Activated T-helper 1 cell treated with anti-CD3 and anti-CD28 coated beads, Interleukin-12 subunit alpha, Interleukin-12 subunit beta, Interleukin-2, Interleukin-4 antibody, amounts not matched to agents 30 ng/mL and 10 ng/mL and 1 ng/mL, durations not matched to agents 14 hours and 24 hours and 36 hours (primary cell): ENCODE data around the gene SNX25. TPM values are rescaled to one million over a fixed set of nuclear protein-coding genes. Genes with fewer than 3 reads are reported as not detected.
"Not testable (repeated sequence)": the region's sequence is repeated elsewhere in the genome, so short reads cannot be mapped to it uniquely, and the experiment has no call there.

Experiments used
- DNase-seq: peaks from one replicate; pipeline ENCODE4 v3.0.0; 2021; ENCODE audit warnings: low spot score
- H3K27ac Mint-ChIP-seq: one replicate; pipeline ENCODE4 v1.8.0; 2021; ENCODE audit warnings: mild to moderate bottlenecking, mixed read lengths
- H3K27me3 Mint-ChIP-seq: one replicate; pipeline ENCODE4 v1.8.0; 2022; ENCODE audit warnings: mild to moderate bottlenecking, moderate library complexity, mixed read lengths; ENCODE audit not compliant: insufficient read depth
- H3K36me3 Mint-ChIP-seq: one replicate; pipeline ENCODE4 v1.8.0; 2021; ENCODE audit warnings: low read depth, mixed read lengths
- H3K4me1 Mint-ChIP-seq: one replicate; pipeline ENCODE4 v1.8.0; 2021; ENCODE audit warnings: low read depth, mixed read lengths
- H3K4me3 Mint-ChIP-seq: one replicate; pipeline ENCODE4 v1.8.0; 2021; ENCODE audit warnings: mild to moderate bottlenecking, moderate library complexity, mixed read lengths
- H3K9me3 Mint-ChIP-seq: one replicate; pipeline ENCODE4 v1.8.0; 2021; ENCODE audit warnings: mixed read lengths
- intact Hi-C: fragments of 100-400 bp; cut with micrococcal nuclease; formaldehyde crosslinking; loops from one replicate; pipeline ENCODE4 v1.15.1; 2024
- total RNA-seq: library from RNA; stranded (reverse); gene quantifications from 2 replicates; pipeline ENCODE4 v1.2.3, GENCODE V29; 2022

The SNX25 gene
- total RNA-seq, 1 donor from 2014 or later, result 22.9 TPM

DNA sequence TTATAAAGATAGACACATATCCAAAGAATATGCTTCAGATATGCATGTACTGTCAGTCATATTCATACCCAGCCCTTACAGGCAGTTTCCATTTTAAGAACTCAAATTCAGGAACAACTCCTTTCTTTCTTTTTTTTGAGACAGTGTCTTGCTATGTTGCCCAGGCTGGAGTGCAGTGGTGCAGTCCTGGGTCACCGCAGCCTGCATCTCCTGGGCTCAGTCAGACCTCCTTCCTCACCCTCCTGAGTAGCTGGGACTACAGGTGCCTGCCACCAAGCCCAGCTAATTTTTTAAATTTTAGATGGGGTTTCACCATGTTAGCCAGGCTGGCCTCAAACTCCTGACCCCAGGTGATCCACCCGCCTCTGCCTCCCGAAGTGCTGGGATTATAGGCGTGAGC is 34.5 kb downstream of the SNX25 start:
- intact Hi-C loops, result no loop called here
- Mint-ChIP-seq H3K4me1 (peaks cover 30% of the 10 kb centered on the region), H3K27me3 (no peaks in the 10 kb centered on the region), H3K36me3 (peaks cover 12% of the 10 kb centered on the region), H3K4me3 (no peak overlapping the region), H3K27ac (no peak overlapping the region), H3K9me3 (no peaks in the 10 kb centered on the region)
- DNase-seq, result no peak

- no peak overlapping the region for H3K4me3 Mint-ChIP-seq
- intact Hi-C loops, result no loop called here
- no peak overlapping the region for H3K27ac Mint-ChIP-seq
- peaks cover 12% of the 10 kb centered on the region for H3K36me3 Mint-ChIP-seq
- no peak for DNase-seq
- H3K27me3 Mint-ChIP-seq, result no peaks in the 10 kb centered on the region
- H3K4me1 Mint-ChIP-seq, result peaks cover 30% of the 10 kb centered on the region
- no peaks in the 10 kb centered on the region for H3K9me3 Mint-ChIP-seq
These were observed 35.4 kb downstream of the SNX25 start for GRCh38 chr4:185244763-185245162.

- Mint-ChIP-seq H3K4me1 (peaks cover 34% of the 10 kb centered on the region), H3K4me3 (no peak overlapping the region), H3K9me3 (no peaks in the 10 kb centered on the region), H3K27me3 (no peaks in the 10 kb centered on the region), H3K36me3 (peaks cover 21% of the 10 kb centered on the region), H3K27ac (peak overlapping the region; percentile 27)
- intact Hi-C loops, result loop anchor here (2.0 kb wide), 2 partner anchors 36 to 98 kb away; no protein-coding TSS in a partner anchor
- DNase-seq, result no peak
These were observed 37.1 kb downstream of the SNX25 start for GRCh38 chr4:185246453-185246852.

DNA sequence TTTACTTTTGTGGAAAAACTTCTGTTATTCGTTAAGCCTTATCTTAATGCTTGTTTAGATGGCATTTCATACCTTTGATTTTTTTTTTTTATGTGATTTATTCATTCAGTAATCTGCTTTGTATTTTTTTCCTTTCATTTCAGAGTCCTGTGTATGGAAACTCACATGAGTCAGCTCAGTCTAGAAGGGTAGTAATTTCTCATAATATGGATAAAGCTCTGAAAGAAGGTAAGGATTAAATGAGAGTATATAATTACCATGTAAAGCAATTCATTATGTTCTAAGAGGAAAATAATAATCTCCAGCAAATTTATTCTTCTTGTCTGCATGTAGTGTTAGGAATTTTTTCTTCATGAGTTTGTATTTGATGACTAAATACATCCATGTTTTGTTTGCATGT is 37.8 kb downstream of the SNX25 start:
- peak overlapping the region; percentile 15 for H3K27ac Mint-ChIP-seq
- peaks cover 23% of the 10 kb centered on the region for H3K36me3 Mint-ChIP-seq
- H3K27me3 Mint-ChIP-seq, result no peaks in the 10 kb centered on the region
- intact Hi-C loops, result loop anchor here (2.0 kb wide), 2 partner anchors 36 to 98 kb away; no protein-coding TSS in a partner anchor
- no peaks in the 10 kb centered on the region for H3K9me3 Mint-ChIP-seq
- no peak for DNase-seq
- H3K4me3 Mint-ChIP-seq, result no peak overlapping the region
- H3K4me1 Mint-ChIP-seq, result peaks cover 41% of the 10 kb centered on the region

DNA sequence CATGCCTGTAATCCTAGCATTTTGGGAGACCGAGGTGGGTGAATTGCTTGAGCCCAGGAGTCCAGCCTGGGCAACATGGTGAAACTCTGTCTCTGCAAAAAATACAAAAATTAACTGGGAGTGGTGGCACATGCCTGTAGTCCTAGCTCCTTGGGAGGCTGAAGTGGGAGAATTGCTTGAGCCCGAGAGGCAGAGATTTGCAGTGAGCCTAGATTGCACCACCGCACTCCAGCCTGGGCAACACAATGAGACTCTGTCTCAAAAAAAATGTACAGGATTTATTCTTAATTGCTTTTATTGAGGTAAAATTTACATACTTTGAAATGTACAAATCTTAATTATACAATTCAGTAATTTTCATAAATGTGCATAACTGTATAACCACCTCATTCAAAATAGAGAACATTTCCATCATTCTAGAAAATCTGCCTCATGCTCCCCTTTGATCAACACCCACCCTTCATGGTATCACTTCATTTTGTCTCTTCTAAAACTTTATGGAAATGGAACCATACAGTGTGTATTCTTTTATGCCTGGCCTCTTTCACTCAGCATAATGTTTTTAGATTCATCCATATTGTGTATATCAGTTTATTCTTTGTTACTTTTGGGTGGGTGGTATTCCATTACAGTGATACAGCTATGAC is 39.1 kb downstream of the SNX25 start:
- no peak for DNase-seq
- peaks cover 33% of the 10 kb centered on the region for H3K4me1 Mint-ChIP-seq
- H3K9me3 Mint-ChIP-seq, result no peaks in the 10 kb centered on the region
- no peaks in the 10 kb centered on the region for H3K27me3 Mint-ChIP-seq
- intact Hi-C loops, result no loop called here
- no peak overlapping the region for H3K4me3 Mint-ChIP-seq
- no peak overlapping the region for H3K27ac Mint-ChIP-seq
- H3K36me3 Mint-ChIP-seq, result peaks cover 23% of the 10 kb centered on the region

DNA sequence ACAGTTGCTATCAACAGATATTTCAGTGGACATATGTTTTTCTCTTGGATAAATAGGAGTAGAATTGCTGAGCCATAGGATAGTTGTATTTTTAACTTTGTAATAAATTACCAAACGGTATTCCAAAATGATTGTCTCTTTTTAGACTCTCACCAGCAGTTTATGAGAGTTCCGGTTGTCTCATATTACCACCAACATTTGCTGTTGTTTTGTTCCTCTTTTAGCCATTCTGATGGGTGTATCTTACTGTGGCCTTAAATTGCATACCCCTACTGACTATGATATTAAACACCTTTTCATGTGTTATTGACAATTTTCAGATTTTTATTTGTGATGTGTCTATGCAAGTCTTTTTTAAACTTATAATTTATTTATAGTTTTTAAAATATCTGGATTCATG is 39.7 kb downstream of the SNX25 start:
- H3K27ac Mint-ChIP-seq, result no peak overlapping the region
- intact Hi-C loops, result no loop called here
- peaks cover 22% of the 10 kb centered on the region for H3K36me3 Mint-ChIP-seq

DNA sequence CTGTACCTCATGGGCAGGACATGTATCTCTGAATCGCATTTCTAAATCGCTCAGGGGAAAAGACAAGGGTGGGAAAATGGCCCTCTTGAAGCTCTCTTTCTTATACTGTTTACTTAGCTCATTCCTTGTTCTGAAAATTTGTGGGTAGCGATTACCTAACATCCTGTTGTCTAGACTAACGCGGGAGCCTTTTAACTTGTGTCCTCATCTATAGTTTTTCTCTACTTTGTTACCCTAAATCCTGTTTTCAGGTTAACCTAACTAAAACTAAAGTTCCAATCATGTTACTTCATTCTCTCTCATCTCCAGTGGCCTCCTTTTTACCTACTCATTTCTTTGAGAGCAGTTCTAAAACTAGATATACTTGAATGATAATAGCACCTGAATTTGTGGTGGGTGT is 45.0 kb downstream of the SNX25 start:
- peaks cover 49% of the 10 kb centered on the region for H3K4me1 Mint-ChIP-seq

More for the DNA sequence above, 39.7 kb downstream of the SNX25 start:
- H3K27me3 Mint-ChIP-seq, result no peaks in the 10 kb centered on the region
- no peak overlapping the region for H3K4me3 Mint-ChIP-seq
- H3K4me1 Mint-ChIP-seq, result peaks cover 36% of the 10 kb centered on the region
- H3K9me3 Mint-ChIP-seq, result no peaks in the 10 kb centered on the region
- no peak for DNase-seq

GRCh38 chr4:185255868-185256267 is 46.5 kb downstream of the SNX25 start:
- H3K4me1 Mint-ChIP-seq, result peaks cover 54% of the 10 kb centered on the region
- H3K27me3 Mint-ChIP-seq, result no peaks in the 10 kb centered on the region
- H3K9me3 Mint-ChIP-seq, result no peaks in the 10 kb centered on the region
- intact Hi-C loops, result no loop called here
- peak overlapping the region; percentile 28 for H3K4me3 Mint-ChIP-seq
- H3K27ac Mint-ChIP-seq, result no peak overlapping the region
- peaks cover 13% of the 10 kb centered on the region for H3K36me3 Mint-ChIP-seq
- DNase-seq, result no peak

More for the DNA sequence above, 45.0 kb downstream of the SNX25 start:
- Mint-ChIP-seq H3K4me3 (no peak overlapping the region), H3K36me3 (peaks cover 16% of the 10 kb centered on the region), H3K27me3 (no peaks in the 10 kb centered on the region), H3K27ac (no peak overlapping the region), H3K9me3 (no peaks in the 10 kb centered on the region)
- DNase-seq, result no peak
- intact Hi-C loops, result no loop called here

DNA sequence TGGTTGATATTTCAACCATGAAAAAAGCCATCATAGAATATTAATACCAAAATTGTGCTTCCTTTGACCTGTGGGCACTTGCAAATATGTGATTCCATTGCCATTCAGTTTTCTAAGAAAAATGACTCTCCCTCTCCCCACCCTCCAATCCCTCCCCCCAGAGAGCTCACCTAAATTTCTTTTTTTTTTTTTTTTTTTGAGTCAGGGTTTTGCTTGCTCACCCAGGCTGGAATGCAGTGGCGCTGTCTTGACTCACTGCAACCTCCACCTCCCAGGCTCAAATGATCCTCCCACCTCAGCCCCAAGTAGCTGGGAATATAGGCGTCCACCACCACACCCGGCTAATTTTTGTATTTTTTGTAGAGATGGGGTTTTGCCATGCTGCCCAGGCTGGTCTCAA is 47.0 kb downstream of the SNX25 start:
- intact Hi-C loops, result no loop called here
- Mint-ChIP-seq H3K36me3 (peaks cover 10% of the 10 kb centered on the region), H3K27me3 (no peaks in the 10 kb centered on the region), H3K4me1 (peaks cover 50% of the 10 kb centered on the region), H3K9me3 (no peaks in the 10 kb centered on the region), H3K27ac (no peak overlapping the region), H3K4me3 (no peak overlapping the region)
- DNase-seq, result no peak

GRCh38 chr4:185257086-185257485 is 47.7 kb downstream of the SNX25 start:
- peaks cover 9% of the 10 kb centered on the region for H3K36me3 Mint-ChIP-seq
- H3K9me3 Mint-ChIP-seq, result no peaks in the 10 kb centered on the region
- no peak overlapping the region for H3K27ac Mint-ChIP-seq
- H3K4me1 Mint-ChIP-seq, result peaks cover 43% of the 10 kb centered on the region
- H3K4me3 Mint-ChIP-seq, result no peak overlapping the region
- intact Hi-C loops, result no loop called here
- no peaks in the 10 kb centered on the region for H3K27me3 Mint-ChIP-seq
- DNase-seq, result no peak

GRCh38 chr4:185257694-185258093 is 48.3 kb downstream of the SNX25 start:
- Mint-ChIP-seq H3K27ac (no peak overlapping the region), H3K4me3 (no peak overlapping the region), H3K4me1 (peaks cover 49% of the 10 kb centered on the region), H3K27me3 (no peaks in the 10 kb centered on the region), H3K36me3 (peaks cover 14% of the 10 kb centered on the region), H3K9me3 (no peaks in the 10 kb centered on the region)
- no peak for DNase-seq
- intact Hi-C loops, result no loop called here

- Mint-ChIP-seq H3K4me1 (peaks cover 53% of the 10 kb centered on the region), H3K36me3 (peaks cover 15% of the 10 kb centered on the region)
- H3K27ac Mint-ChIP-seq, H3K27me3 Mint-ChIP-seq, H3K4me3 Mint-ChIP-seq, H3K9me3 Mint-ChIP-seq, intact Hi-C loops, DNase-seq: not testable (repeated sequence)
These were observed 49.3 kb downstream of the SNX25 start for GRCh38 chr4:185258741-185259140.

DNA sequence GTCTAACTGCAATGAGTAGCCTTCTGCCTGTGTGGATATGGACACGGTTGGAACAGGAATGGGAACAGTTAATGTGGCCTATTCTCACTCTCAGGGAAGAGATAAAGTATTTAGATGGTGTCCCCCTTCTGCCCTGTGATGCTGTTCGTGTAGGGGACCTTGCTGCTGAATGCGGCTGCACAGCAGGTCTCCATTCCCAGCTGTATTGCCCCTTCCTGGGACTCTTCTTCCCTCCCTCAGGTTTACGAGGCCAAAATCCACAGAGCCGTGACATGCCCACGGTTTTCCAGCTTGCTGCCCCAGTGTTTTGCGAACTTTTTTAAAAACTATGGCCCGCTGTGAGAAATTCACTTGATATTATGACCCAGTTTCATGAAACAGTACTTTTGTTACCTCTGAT is 50.3 kb downstream of the SNX25 start:
- Mint-ChIP-seq H3K36me3 (peaks cover 12% of the 10 kb centered on the region), H3K27ac (no peak overlapping the region), H3K4me3 (no peak overlapping the region), H3K4me1 (peaks cover 49% of the 10 kb centered on the region), H3K27me3 (no peaks in the 10 kb centered on the region), H3K9me3 (no peaks in the 10 kb centered on the region)
- intact Hi-C loops, result no loop called here
- DNase-seq, result no peak

DNA sequence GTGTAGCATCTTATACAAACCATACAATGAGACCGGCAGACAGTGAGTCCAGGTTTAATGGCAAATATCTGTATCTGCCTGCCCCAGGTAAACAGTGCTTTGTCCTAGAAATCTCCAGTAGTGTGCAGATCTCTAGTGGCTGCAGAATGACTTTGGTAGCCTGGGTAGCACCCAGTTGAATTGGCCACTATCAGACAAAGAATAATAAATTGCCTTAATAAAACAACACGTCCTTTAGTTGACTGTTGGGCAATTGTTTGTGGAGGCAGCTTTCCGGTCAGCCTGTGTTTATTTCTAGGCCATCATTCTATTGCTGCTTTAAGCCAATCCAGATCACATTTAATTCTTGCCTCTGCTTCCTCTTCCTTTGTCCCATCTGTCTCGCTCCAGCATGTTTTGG is 52.5 kb downstream of the SNX25 start:
- H3K9me3 Mint-ChIP-seq, result no peaks in the 10 kb centered on the region
- H3K4me3 Mint-ChIP-seq, result no peak overlapping the region
- no peak for DNase-seq
- H3K27ac Mint-ChIP-seq, result no peak overlapping the region
- peaks cover 43% of the 10 kb centered on the region for H3K4me1 Mint-ChIP-seq
- peaks cover 15% of the 10 kb centered on the region for H3K36me3 Mint-ChIP-seq
- intact Hi-C loops, result no loop called here
- H3K27me3 Mint-ChIP-seq, result no peaks in the 10 kb centered on the region
